HepG2 (cell line): ENCODE results near the gene KLF16. TPM values are rescaled to one million over a fixed set of nuclear protein-coding genes. Genes with fewer than 3 reads are reported as not detected.
A peak's percentile ranks its signal among the peaks of the same experiment; 100 is the strongest.

Source experiments
- BCL6 ChIP-seq: IDR thresholded peaks from 2 replicates; pipeline ENCODE4 v1.6.1; 2016; ENCODE audit warnings: missing genetic modification reagents, missing compliant biosample characterization
- DNMT1 ChIP-seq: sonication (generic); formaldehyde crosslinking; IDR thresholded peaks from 2 replicates; pipeline ENCODE4 v1.5.1; 2020; ENCODE audit warnings: mild to moderate bottlenecking, missing genetic modification reagents
- DNMT3B ChIP-seq: conservative IDR thresholded peaks from 2 replicates; pipeline ENCODE4 v1.6.1; 2016; ENCODE audit warnings: missing biosample characterization, control low read depth
- FOXA1 ChIP-seq, 2 experiments: fragments of 450-650 bp in 1 of 2; sonication (generic) in 1 of 2; formaldehyde crosslinking in 1 of 2; IDR thresholded peaks; 2 replicates each; pipeline versions ENCODE4 v1.4.0 to v1.6.1; 2016 to 2020; ENCODE audit warnings: missing genetic modification reagents in 1 of 2
- HMG20B ChIP-seq: conservative IDR thresholded peaks from 2 replicates; pipeline ENCODE4 v1.6.1; 2016; ENCODE audit warnings: missing genetic modification reagents, missing compliant biosample characterization
- KDM5B ChIP-seq: sonication (generic); formaldehyde crosslinking; IDR thresholded peaks from 2 replicates; pipeline ENCODE4 v1.4.0; 2020; ENCODE audit warnings: missing genetic modification reagents, mild to moderate bottlenecking, borderline replicate concordance
- MIER2 ChIP-seq: IDR thresholded peaks from 2 replicates; pipeline ENCODE4 v1.6.1; 2016; ENCODE audit warnings: missing biosample characterization, missing genetic modification reagents
- NFE2L2 ChIP-seq: fragments of 150-350 bp; IDR thresholded peaks from 2 replicates; pipeline ENCODE4 v1.6.1; 2014; ENCODE audit warnings: low read length
- SOX13 ChIP-seq, 3 experiments: fragments of 450-650 bp in 1 of 3; sonication (generic) in 1 of 3; formaldehyde crosslinking in 1 of 3; IDR thresholded peaks in 2 of 3; conservative IDR thresholded peaks in 1 of 3; 2 replicates each; pipeline versions ENCODE4 v1.5.0 to v1.6.1; 2016 to 2020; ENCODE audit warnings: antibody characterized with exemption in 1 of 3, mild to moderate bottlenecking in 1 of 3, missing compliant biosample characterization in 1 of 3, missing genetic modification reagents in 1 of 3, moderate library complexity in 1 of 3
- SOX5 ChIP-seq: IDR thresholded peaks from 2 replicates; pipeline ENCODE4 v1.6.1; 2016; ENCODE audit warnings: borderline replicate concordance
- YEATS4 ChIP-seq: sonication (generic); formaldehyde crosslinking; IDR thresholded peaks from 2 replicates; pipeline ENCODE4 v1.4.0; 2020; ENCODE audit warnings: missing genetic modification reagents, borderline replicate concordance
- ZNF17 ChIP-seq: sonication (generic); formaldehyde crosslinking; IDR thresholded peaks from 2 replicates; pipeline ENCODE4 v1.5.0; 2020; ENCODE audit warnings: mild to moderate bottlenecking, missing genetic modification reagents
- ZNF33A ChIP-seq: sonication (generic); formaldehyde crosslinking; IDR thresholded peaks from 2 replicates; pipeline ENCODE4 v1.5.1; 2020; ENCODE audit warnings: missing genetic modification reagents, mild to moderate bottlenecking, moderate library complexity, borderline replicate concordance
- ZNF446 ChIP-seq: sonication (generic); formaldehyde crosslinking; IDR thresholded peaks from 2 replicates; pipeline ENCODE4 v1.5.0; 2020; ENCODE audit warnings: mild to moderate bottlenecking, missing genetic modification reagents
- ZNF562 ChIP-seq: sonication (generic); formaldehyde crosslinking; IDR thresholded peaks from 2 replicates; pipeline ENCODE4 v1.8.0; 2022; ENCODE audit warnings: missing genetic modification reagents, borderline replicate concordance
- polyA plus RNA-seq, 8 experiments: library from polyadenylated mRNA; depleted of rRNA in 3 of 8; stranded (reverse) in 7 of 8; unstranded in 1 of 8; fragments of >200 nt; fragmentation: Illumina TruSeq in 4 of 8; extraction: Trizol in 4 of 8; gene quantifications; 2 replicates each; pipeline versions ENCODE4 v1.2.1 to v1.2.3, GENCODE V29; 2011 to 2016; ENCODE audit warnings: low read depth in 4 of 8, missing spikeins in 1 of 8, mixed read lengths in 1 of 8; ENCODE audit not compliant: insufficient read depth in 1 of 8
- total RNA-seq, 5 experiments: library from RNA; depleted of rRNA; stranded (reverse); fragments of >200 nt; fragmentation: Illumina TruSeq; extraction: Trizol; gene quantifications; 2 replicates each; pipeline ENCODE4 v1.2.3, GENCODE V29; 2016; ENCODE audit warnings: low read depth in 1 of 5
- TF ChIP-seq, protein P1 (sequence below): sonication (generic); formaldehyde crosslinking; IDR thresholded peaks from 2 replicates; pipeline ENCODE4 v1.5.1; 2020; ENCODE audit warnings: mild to moderate bottlenecking, missing genetic modification reagents, borderline replicate concordance
- TF ChIP-seq, protein P2 (sequence below): sonication (generic); formaldehyde crosslinking; conservative IDR thresholded peaks from 2 replicates; pipeline ENCODE4 v1.4.0; 2020; ENCODE audit warnings: mild to moderate bottlenecking, missing genetic modification reagents, moderate library complexity

Gene KLF16
- total and polyA plus RNA-seq, 2 of the 13 experiments (the other 11 are each of a cell fraction or from before 2014, with no cell fraction given): 3.5 to 6.7 TPM

DNA sequence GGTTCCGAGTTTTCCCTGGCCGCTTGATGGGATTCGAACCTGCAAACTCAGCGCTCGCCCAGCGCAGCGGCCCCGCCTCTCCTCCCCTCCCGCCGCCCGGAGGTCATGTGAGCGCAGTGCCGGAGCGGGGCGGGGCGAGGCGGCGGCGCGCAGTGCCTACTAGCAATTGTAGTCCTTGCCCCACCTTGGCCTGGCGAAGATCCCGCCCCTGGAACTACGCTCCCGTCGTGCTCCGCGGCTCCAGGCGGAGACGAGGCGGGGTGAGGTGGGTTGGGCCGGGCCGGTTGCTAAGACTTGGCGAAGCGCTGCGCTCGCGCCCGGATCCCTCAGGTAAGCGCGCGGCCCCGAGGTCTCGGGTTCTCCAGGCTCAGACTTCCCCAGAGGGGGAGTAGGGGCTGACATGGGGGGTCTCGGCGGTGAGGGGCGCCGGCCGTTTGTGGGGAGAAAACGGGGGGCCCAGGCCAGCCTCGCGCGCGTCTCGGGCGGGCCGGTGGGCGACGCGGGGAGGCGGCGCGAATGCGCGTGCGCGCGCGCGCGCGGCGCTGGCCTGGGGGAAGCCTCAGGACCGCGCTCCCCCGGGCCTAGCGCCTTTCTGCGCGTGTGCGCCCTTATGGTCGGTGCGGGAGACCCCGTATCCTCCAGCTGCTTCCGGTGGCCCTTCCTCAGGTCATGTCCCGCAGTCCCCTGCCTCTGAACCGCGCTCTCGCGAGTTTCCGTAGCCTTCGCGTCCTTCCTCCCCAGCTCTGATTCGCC, 41.9 kb upstream of the KLF16 start, which contains the start of the genes ADAT3 and SCAMP4 (continued):
- peak; percentile 84 for TF ChIP-seq KDM5B
- TF ChIP-seq SOX5 (CRISPR knock-in tag): peak; percentile 34; the same call in 1 of the 2 replicates
- TF ChIP-seq DNMT3B (CRISPR knock-in tag): no peak
- TF ChIP-seq ZNF562 (CRISPR knock-in tag): no peak
- peak; percentile 35; the same call in 1 of the 2 replicates for TF ChIP-seq DNMT1 (CRISPR knock-in tag)
- no peak for TF ChIP-seq ZNF17 (CRISPR knock-in tag)
- TF ChIP-seq, protein P1, sequence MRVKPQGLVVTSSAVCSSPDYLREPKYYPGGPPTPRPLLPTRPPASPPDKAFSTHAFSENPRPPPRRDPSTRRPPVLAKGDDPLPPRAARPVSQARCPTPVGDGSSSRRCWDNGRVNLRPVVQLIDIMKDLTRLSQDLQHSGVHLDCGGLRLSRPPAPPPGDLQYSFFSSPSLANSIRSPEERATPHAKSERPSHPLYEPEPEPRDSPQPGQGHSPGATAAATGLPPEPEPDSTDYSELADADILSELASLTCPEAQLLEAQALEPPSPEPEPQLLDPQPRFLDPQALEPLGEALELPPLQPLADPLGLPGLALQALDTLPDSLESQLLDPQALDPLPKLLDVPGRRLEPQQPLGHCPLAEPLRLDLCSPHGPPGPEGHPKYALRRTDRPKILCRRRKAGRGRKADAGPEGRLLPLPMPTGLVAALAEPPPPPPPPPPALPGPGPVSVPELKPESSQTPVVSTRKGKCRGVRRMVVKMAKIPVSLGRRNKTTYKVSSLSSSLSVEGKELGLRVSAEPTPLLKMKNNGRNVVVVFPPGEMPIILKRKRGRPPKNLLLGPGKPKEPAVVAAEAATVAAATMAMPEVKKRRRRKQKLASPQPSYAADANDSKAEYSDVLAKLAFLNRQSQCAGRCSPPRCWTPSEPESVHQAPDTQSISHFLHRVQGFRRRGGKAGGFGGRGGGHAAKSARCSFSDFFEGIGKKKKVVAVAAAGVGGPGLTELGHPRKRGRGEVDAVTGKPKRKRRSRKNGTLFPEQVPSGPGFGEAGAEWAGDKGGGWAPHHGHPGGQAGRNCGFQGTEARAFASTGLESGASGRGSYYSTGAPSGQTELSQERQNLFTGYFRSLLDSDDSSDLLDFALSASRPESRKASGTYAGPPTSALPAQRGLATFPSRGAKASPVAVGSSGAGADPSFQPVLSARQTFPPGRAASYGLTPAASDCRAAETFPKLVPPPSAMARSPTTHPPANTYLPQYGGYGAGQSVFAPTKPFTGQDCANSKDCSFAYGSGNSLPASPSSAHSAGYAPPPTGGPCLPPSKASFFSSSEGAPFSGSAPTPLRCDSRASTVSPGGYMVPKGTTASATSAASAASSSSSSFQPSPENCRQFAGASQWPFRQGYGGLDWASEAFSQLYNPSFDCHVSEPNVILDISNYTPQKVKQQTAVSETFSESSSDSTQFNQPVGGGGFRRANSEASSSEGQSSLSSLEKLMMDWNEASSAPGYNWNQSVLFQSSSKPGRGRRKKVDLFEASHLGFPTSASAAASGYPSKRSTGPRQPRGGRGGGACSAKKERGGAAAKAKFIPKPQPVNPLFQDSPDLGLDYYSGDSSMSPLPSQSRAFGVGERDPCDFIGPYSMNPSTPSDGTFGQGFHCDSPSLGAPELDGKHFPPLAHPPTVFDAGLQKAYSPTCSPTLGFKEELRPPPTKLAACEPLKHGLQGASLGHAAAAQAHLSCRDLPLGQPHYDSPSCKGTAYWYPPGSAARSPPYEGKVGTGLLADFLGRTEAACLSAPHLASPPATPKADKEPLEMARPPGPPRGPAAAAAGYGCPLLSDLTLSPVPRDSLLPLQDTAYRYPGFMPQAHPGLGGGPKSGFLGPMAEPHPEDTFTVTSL (CRISPR knock-in tag): no peak
- TF ChIP-seq NFE2L2: no peak
- no peak for TF ChIP-seq FOXA1 (IDR thresholded peaks at IDR 0.05)
- TF ChIP-seq FOXA1 (CRISPR knock-in tag; IDR thresholded peaks at IDR 0.05): no peak
- TF ChIP-seq YEATS4: peak; percentile 81
- TF ChIP-seq, protein P2, sequence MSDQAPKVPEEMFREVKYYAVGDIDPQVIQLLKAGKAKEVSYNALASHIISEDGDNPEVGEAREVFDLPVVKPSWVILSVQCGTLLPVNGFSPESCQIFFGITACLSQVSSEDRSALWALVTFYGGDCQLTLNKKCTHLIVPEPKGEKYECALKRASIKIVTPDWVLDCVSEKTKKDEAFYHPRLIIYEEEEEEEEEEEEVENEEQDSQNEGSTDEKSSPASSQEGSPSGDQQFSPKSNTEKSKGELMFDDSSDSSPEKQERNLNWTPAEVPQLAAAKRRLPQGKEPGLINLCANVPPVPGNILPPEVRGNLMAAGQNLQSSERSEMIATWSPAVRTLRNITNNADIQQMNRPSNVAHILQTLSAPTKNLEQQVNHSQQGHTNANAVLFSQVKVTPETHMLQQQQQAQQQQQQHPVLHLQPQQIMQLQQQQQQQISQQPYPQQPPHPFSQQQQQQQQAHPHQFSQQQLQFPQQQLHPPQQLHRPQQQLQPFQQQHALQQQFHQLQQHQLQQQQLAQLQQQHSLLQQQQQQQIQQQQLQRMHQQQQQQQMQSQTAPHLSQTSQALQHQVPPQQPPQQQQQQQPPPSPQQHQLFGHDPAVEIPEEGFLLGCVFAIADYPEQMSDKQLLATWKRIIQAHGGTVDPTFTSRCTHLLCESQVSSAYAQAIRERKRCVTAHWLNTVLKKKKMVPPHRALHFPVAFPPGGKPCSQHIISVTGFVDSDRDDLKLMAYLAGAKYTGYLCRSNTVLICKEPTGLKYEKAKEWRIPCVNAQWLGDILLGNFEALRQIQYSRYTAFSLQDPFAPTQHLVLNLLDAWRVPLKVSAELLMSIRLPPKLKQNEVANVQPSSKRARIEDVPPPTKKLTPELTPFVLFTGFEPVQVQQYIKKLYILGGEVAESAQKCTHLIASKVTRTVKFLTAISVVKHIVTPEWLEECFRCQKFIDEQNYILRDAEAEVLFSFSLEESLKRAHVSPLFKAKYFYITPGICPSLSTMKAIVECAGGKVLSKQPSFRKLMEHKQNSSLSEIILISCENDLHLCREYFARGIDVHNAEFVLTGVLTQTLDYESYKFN (CRISPR knock-in tag): peak; percentile 37; the same call in 1 of the 2 replicates
- TF ChIP-seq BCL6 (CRISPR knock-in tag): peak; percentile 23; the same call in 1 of the 2 replicates
- 0 out of 2 replicates have a peak, but pooled peaks have one; percentile 46 for TF ChIP-seq ZNF446
- TF ChIP-seq MIER2 (CRISPR knock-in tag): no peak
- TF ChIP-seq ZNF33A (CRISPR knock-in tag): no peak
- no peak for TF ChIP-seq HMG20B (CRISPR knock-in tag)
- no peak for TF ChIP-seq SOX13 (IDR thresholded peaks at IDR 0.05)
- 0 out of 4 replicates have a peak, but pooled peaks of 1 of the 2 experiments have one; percentile 4 for TF ChIP-seq SOX13 (CRISPR knock-in tag; conservative IDR thresholded peaks at IDR 0.05 in 1 of 2, IDR thresholded peaks at IDR 0.05 in 1 of 2)
